Measurements from ENCODE around the gene LKAAEAR1.

DNA sequence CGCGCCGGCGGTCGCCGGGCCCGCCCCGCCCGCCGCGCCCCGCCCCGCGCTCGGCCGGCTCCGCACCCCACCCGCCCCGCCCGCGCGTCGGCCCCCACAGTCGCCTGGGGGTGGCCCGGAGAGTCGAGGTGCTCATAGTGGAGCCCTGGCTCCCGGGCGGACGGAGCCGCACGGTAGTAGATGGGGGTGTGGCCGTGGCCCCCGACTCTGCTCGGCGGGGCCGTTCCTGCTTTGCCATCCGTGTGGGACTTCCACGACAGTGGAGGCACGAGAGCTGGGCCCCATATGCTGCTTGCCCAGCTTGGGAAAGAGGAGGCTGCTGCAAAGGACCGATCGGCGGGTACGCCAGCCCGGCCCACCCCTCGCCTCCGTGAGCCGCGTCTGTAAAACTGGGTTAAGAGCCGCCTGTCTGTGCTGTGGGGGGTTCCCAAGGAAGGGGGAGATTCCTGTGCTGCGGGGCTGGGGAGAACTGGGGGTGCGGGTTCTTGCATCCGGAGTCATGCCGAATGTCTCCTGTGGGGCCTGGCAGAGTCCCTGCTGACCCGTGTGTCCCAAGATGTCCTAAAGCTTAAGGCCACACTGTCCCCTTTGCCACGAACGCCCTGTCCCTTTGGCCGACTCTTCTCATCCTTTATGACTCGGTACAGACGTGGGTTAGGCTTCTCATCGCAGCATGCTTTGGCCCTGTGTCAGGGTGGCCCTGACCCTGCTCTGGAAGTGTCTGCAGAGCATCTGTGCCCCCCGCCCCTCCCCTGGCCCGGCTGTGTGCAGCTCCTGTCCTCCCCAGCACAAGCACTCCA, 4.0 kb downstream of the LKAAEAR1 start, which contains the start of gene OPRL1:
- TF ChIP-seq, protein P1, sequence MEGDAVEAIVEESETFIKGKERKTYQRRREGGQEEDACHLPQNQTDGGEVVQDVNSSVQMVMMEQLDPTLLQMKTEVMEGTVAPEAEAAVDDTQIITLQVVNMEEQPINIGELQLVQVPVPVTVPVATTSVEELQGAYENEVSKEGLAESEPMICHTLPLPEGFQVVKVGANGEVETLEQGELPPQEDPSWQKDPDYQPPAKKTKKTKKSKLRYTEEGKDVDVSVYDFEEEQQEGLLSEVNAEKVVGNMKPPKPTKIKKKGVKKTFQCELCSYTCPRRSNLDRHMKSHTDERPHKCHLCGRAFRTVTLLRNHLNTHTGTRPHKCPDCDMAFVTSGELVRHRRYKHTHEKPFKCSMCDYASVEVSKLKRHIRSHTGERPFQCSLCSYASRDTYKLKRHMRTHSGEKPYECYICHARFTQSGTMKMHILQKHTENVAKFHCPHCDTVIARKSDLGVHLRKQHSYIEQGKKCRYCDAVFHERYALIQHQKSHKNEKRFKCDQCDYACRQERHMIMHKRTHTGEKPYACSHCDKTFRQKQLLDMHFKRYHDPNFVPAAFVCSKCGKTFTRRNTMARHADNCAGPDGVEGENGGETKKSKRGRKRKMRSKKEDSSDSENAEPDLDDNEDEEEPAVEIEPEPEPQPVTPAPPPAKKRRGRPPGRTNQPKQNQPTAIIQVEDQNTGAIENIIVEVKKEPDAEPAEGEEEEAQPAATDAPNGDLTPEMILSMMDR (IDR thresholded peaks at IDR 0.05): no peak
- TF ChIP-seq POLR2A (IDR thresholded peaks at IDR 0.05): no peak
- no peak for TF ChIP-seq EP300 (IDR thresholded peaks at IDR 0.05)
- TF ChIP-seq POLR2AphosphoS5 (IDR thresholded peaks at IDR 0.05): no peak
